Activated CD4-positive, alpha-beta T cell treated with anti-CD3 and anti-CD28 coated beads, Interleukin-2, amount 50 U/mL, for 4 hours (primary cell): ENCODE measurements around the gene CDC42BPB.

Experiments used
- DNase-seq, 2 experiments: peaks; one replicate each; pipeline ENCODE4 v3.0.0-alpha.2; 2020

CDC42BPB gene

GRCh38 chr14:102964152-102964730 is 93.1 kb downstream of the CDC42BPB start:
- DNase-seq = no peak

- DNase-seq = no peak
These were observed 95.2 kb downstream of the CDC42BPB start for GRCh38 chr14:102962111-102962627.

- no peak for DNase-seq
These were observed 98.9 kb downstream of the CDC42BPB start for GRCh38 chr14:102958461-102958860.

GRCh38 chr14:102957222-102957621 is 100.1 kb downstream of the CDC42BPB start:
- no peak for DNase-seq

- DNase-seq = no peak
These were observed 101.5 kb downstream of the CDC42BPB start for GRCh38 chr14:102955636-102956408.

- DNase-seq = no peak
These were observed 103.1 kb downstream of the CDC42BPB start for GRCh38 chr14:102954081-102954789.

GRCh38 chr14:102953100-102953499 is 104.2 kb downstream of the CDC42BPB start:
- no peak for DNase-seq

- DNase-seq = no peak
These were observed 105.1 kb downstream of the CDC42BPB start for GRCh38 chr14:102952276-102952675.

GRCh38 chr14:102951799-102952198 is 105.5 kb downstream of the CDC42BPB start:
- DNase-seq = no peak

GRCh38 chr14:102951034-102951433 is 106.3 kb downstream of the CDC42BPB start:
- DNase-seq = no peak

GRCh38 chr14:102949801-102950451 is 107.4 kb downstream of the CDC42BPB start:
- DNase-seq = no peak

GRCh38 chr14:102949062-102949800 is 108.1 kb downstream of the CDC42BPB start:
- no peak for DNase-seq

- no peak for DNase-seq
These were observed 108.7 kb downstream of the CDC42BPB start for GRCh38 chr14:102948698-102949061.

GRCh38 chr14:102947321-102948103 is 109.8 kb downstream of the CDC42BPB start:
- no peak for DNase-seq

- no peak for DNase-seq
These were observed 111.8 kb downstream of the CDC42BPB start for GRCh38 chr14:102945346-102946130.

- DNase-seq = no peak
These were observed 112.7 kb downstream of the CDC42BPB start for GRCh38 chr14:102944448-102945330.

- no peak for DNase-seq
These were observed 113.4 kb downstream of the CDC42BPB start for GRCh38 chr14:102943979-102944378.

GRCh38 chr14:102943454-102943853 is 113.9 kb downstream of the CDC42BPB start:
- DNase-seq = no peak

GRCh38 chr14:102942069-102942468 is 115.3 kb downstream of the CDC42BPB start:
- no peak for DNase-seq
